DOHH2 (cell line): ENCODE measurements around the gene LAMC2.

Experiments used
- H3F3A ChIP-seq: fragments of 200-600 bp; sonication (generic), shearing (Covaris generic); 2 replicates; pipeline ENCODE4 v1.6.0; 2016; ENCODE audit warnings: antibody characterized with exemption, mild to moderate bottlenecking; ENCODE audit not compliant: control insufficient read depth, insufficient read depth
- H3K27ac ChIP-seq: fragments of 200-600 bp; sonication (generic); 2 replicates; pipeline ENCODE4 v1.5.1; 2014; ENCODE audit warnings: low read depth, mild to moderate bottlenecking, low read length, moderate library complexity
- H3K27me3 ChIP-seq: fragments of 200-600 bp; sonication (generic); 2 replicates; pipeline ENCODE4 v1.6.1; 2014; ENCODE audit warnings: mild to moderate bottlenecking, low read length, mixed read lengths; ENCODE audit not compliant: control insufficient read depth
- H3K36me3 ChIP-seq: fragments of 200-600 bp; sonication (generic); 2 replicates; pipeline ENCODE4 v1.6.1; 2014; ENCODE audit warnings: mild to moderate bottlenecking, low read length, moderate library complexity, mixed read lengths; ENCODE audit not compliant: control insufficient read depth
- H3K4me1 ChIP-seq: fragments of 200-600 bp; sonication (generic); 2 replicates; pipeline ENCODE4 v1.6.1; 2014; ENCODE audit warnings: mild to moderate bottlenecking, low read length, mixed read lengths; ENCODE audit not compliant: control insufficient read depth
- H3K4me2 ChIP-seq: fragments of 200-600 bp; sonication (generic); 2 replicates; pipeline ENCODE4 v1.6.0; 2014; ENCODE audit warnings: mild to moderate bottlenecking, low read length, moderate library complexity
- H3K4me3 ChIP-seq: fragments of 200-600 bp; sonication (generic); 2 replicates; pipeline ENCODE4 v1.5.1; 2014; ENCODE audit warnings: mild to moderate bottlenecking, low read length, mixed read lengths
- H3K79me2 ChIP-seq: fragments of 200-600 bp; sonication (generic); 2 replicates; pipeline ENCODE4 v1.6.1; 2014; ENCODE audit warnings: mild to moderate bottlenecking, low read length, mixed read lengths; ENCODE audit not compliant: control insufficient read depth
- H3K9me2 ChIP-seq: fragments of 200-600 bp; sonication (generic); replicated peaks from 2 replicates; pipeline ENCODE4 v1.6.1; 2014; ENCODE audit warnings: mild to moderate bottlenecking, low read length, mixed read lengths; ENCODE audit not compliant: control insufficient read depth
- H3K9me3 ChIP-seq: fragments of 200-600 bp; sonication (generic); 2 replicates; pipeline ENCODE4 v1.6.1; 2014; ENCODE audit warnings: antibody characterized with exemption, low read length, mixed read lengths; ENCODE audit not compliant: control insufficient read depth, insufficient read depth
- H4K20me1 ChIP-seq: fragments of 200-600 bp; sonication (generic); 2 replicates; pipeline ENCODE4 v1.6.0; 2014; ENCODE audit warnings: low read depth, mild to moderate bottlenecking, antibody characterized with exemption, low read length, moderate library complexity; ENCODE audit not compliant: control insufficient read depth, insufficient read depth
- EZH2phosphoT487 ChIP-seq: fragments of 200-600 bp; sonication (generic); IDR thresholded peaks from 2 replicates; pipeline ENCODE4 v1.6.1; 2017; ENCODE audit warnings: borderline replicate concordance, mild to moderate bottlenecking, antibody characterized with exemption, low read length, moderate library complexity, mixed read lengths
- TF ChIP-seq, protein P1 (sequence below): fragments of 200-600 bp; sonication (generic); IDR thresholded peaks from one replicate; pipeline ENCODE4 v1.5.1; 2014; ENCODE audit warnings: antibody characterized with exemption, mild to moderate bottlenecking, low read depth, low read length; ENCODE audit not compliant: poor library complexity, severe bottlenecking

LAMC2 gene

DNA sequence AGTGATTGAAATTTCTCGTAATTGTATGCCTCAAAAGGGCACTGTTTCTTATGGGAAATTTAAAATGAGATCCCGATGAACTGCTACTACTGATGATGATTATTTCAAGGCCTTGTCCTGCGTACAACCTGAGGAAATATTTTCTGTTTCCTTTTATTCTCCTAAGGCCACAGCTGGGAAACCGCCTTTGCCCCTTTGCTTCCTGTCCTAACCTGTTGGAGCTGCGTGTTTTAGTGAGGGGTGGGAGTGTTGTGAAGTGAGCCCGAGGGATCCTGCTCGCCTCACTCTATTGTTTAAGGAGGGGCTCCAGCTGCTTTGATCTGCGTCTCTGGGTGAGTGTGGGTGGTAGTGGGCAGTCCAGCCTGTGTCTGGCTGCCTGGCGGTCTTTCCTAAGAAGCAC lies 14.4 kb downstream of the LAMC2 start:
- peaks cover 2% of the 10 kb centered on the region; the same call in 1 of the 2 replicates for H3K27me3 ChIP-seq
- no peaks in the 10 kb centered on the region for H3K36me3 ChIP-seq
- no peaks in the 10 kb centered on the region for H3K4me1 ChIP-seq
- H3K79me2 ChIP-seq: no peaks in the 10 kb centered on the region
- H3K4me3 ChIP-seq: no peak overlapping the region
- H3K4me2 ChIP-seq: no peak overlapping the region
- H3F3A ChIP-seq: no peaks in the 10 kb centered on the region
- H3K9me2 ChIP-seq: no peaks in the 10 kb centered on the region
- no peaks in the 10 kb centered on the region for H4K20me1 ChIP-seq
- H3K27ac ChIP-seq: no peak overlapping the region
- no peaks in the 10 kb centered on the region for H3K9me3 ChIP-seq
- TF ChIP-seq, protein P1, sequence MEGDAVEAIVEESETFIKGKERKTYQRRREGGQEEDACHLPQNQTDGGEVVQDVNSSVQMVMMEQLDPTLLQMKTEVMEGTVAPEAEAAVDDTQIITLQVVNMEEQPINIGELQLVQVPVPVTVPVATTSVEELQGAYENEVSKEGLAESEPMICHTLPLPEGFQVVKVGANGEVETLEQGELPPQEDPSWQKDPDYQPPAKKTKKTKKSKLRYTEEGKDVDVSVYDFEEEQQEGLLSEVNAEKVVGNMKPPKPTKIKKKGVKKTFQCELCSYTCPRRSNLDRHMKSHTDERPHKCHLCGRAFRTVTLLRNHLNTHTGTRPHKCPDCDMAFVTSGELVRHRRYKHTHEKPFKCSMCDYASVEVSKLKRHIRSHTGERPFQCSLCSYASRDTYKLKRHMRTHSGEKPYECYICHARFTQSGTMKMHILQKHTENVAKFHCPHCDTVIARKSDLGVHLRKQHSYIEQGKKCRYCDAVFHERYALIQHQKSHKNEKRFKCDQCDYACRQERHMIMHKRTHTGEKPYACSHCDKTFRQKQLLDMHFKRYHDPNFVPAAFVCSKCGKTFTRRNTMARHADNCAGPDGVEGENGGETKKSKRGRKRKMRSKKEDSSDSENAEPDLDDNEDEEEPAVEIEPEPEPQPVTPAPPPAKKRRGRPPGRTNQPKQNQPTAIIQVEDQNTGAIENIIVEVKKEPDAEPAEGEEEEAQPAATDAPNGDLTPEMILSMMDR: no peak
- no peak for TF ChIP-seq EZH2phosphoT487

- TF ChIP-seq, protein P1: no peak
- no peak for TF ChIP-seq EZH2phosphoT487
- no peak overlapping the region for H3K27ac ChIP-seq
Observed at GRCh38 chr1:183203094-183203493, 17.0 kb downstream of the LAMC2 start.

DNA sequence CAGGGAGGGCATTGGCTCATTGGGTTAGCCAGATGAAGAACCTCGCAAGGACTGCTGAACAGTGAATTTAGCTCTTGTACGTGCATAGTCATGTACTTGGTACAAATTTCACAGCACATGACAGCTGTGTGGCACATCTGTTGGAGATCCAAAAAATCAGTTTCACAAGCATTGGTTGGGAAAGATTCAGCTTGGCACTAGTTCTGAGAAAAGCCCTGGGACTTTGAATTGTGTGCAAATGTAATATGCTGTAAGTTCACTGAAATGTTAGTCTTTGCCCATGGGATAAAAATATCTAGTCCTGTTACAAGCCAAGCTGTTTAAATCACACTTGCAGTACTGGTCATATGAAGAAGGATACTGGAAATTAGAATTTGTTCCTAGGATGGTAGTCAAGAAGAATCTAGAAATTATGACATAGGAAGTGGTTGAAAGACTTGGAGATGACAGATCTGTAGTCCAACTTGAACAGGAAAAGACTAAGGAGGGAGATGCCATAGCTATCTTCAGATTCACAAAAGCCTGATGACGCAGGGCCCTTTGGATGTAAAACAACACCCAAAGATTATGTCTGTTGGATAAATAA lies 19.2 kb downstream of the LAMC2 start:
- Histone ChIP-seq H3K27me3 (peaks cover 6% of the 10 kb centered on the region), H3K9me2 (no peaks in the 10 kb centered on the region)
- TF ChIP-seq EZH2phosphoT487: no peak
- TF ChIP-seq, protein P1: no peak

More at GRCh38 chr1:183203094-183203493, 17.0 kb downstream of the LAMC2 start:
- Histone ChIP-seq H3K27me3 (peaks cover 2% of the 10 kb centered on the region; the same call in 1 of the 2 replicates), H3K4me3 (no peak overlapping the region), H3K9me3 (no peaks in the 10 kb centered on the region), H3K79me2 (no peaks in the 10 kb centered on the region), H4K20me1 (no peaks in the 10 kb centered on the region), H3K4me1 (no peaks in the 10 kb centered on the region), H3F3A (no peaks in the 10 kb centered on the region), H3K4me2 (no peak overlapping the region), H3K9me2 (no peaks in the 10 kb centered on the region), H3K36me3 (no peaks in the 10 kb centered on the region)

More for the DNA sequence above, 19.2 kb downstream of the LAMC2 start:
- no peaks in the 10 kb centered on the region for H3F3A ChIP-seq
- no peak overlapping the region for H3K4me2 ChIP-seq
- H3K4me1 ChIP-seq: no peaks in the 10 kb centered on the region
- H3K36me3 ChIP-seq: no peaks in the 10 kb centered on the region
- H3K4me3 ChIP-seq: no peak overlapping the region
- H3K79me2 ChIP-seq: no peaks in the 10 kb centered on the region
- no peaks in the 10 kb centered on the region for H4K20me1 ChIP-seq
- no peak overlapping the region for H3K27ac ChIP-seq
- no peaks in the 10 kb centered on the region for H3K9me3 ChIP-seq
